Tibial nerve (tissue), 3 donors: ENCODE data around the gene TEX26.

Experiments
- CTCF ChIP-seq, 5 experiments: fragments of 200-600 bp in 3 of 5; fragments of 450-650 bp in 2 of 5; sonication (generic) in 3 of 5; IDR thresholded peaks; one replicate each; pipeline ENCODE4 v1.5.1; 2016 to 2019; ENCODE audit warnings: antibody characterized with exemption in 5 of 5, mild to moderate bottlenecking in 3 of 5, moderate library complexity in 2 of 5
- POLR2A ChIP-seq, 2 donors: fragments of 450-650 bp; IDR thresholded peaks; one replicate each; pipeline ENCODE4 v1.6.1; 2017; ENCODE audit warnings: antibody characterized with exemption in 2 of 2, mild to moderate bottlenecking in 2 of 2, moderate library complexity in 2 of 2

- TF ChIP-seq CTCF (IDR thresholded peaks at IDR 0.05) (no peak), POLR2A (IDR thresholded peaks at IDR 0.05) (no peak)
These were observed 51.0 kb downstream of the TEX26 start for GRCh38 chr13:30983431-30983830.
